HL-60/S4 treated with retinoic acid at 250 ng/mL for 4 days and 3 days (cell line): ENCODE results near the gene UGT1A9.
"Not testable (repeated sequence)": the region's sequence is repeated elsewhere in the genome, so short reads cannot be mapped to it uniquely, and the experiment has no call there.

Source experiments
- in situ Hi-C: fragments of 300-500 bp; cut with MboI; formaldehyde crosslinking; loops from 2 replicates; pipeline ENCODE4 v1.7.0; 2022; ENCODE audit warnings: low sequenced_read_pairs

UGT1A9 gene

DNA sequence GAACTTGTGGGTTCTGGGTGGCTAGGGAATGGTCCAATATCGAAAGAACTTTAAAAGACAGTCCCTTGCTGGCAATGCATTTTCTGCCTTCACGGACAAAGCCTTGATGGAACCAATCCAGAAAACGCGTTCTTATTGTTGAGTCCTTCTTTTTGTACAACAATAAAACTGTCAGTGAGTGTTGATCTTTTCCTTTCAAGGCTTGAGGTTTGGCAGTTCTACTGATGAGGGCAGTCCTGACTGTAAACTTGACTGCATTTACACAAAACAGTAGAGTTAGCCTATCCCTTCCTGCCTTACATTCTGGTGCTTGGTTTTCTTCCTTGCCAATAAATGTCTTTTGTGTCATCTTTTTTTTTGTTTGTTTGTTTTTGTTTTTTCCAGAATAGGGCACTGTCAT, 7.5 kb downstream of the UGT1A9 start:
- in situ Hi-C loops: no loop called here

DNA sequence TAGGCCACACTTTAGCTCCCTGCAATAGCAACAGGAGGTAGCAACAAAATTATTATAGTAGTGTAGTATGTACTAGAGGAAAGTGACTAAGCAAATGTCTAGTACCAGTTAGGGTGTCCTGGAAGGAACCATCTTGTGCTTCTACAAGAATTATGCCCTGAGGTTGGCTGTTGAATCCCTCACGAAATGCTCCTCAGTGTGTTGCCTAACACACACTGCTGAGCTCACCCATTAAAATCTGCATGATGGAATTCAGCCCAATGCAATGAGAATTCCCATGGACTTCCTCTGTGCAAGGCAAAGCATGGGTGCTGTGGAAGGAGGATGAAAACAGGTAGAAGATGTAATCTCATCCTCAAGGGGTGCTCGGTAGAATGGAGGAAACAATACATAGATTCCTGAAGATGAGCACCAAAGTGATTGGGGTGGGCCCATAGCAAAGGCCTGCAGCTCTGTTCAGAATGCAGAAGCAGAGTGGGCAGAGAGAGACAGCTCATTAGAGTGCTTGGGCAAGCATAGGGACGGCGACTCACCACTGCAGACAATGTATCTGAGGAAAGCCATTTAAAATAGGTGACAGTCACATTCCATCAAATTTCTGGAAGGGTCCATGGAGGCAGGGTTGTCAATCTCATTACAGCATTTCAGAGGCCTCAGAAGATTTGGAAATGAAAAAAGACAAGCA, 8.8 kb downstream of the UGT1A9 start:
- in situ Hi-C loops: no loop called here

DNA sequence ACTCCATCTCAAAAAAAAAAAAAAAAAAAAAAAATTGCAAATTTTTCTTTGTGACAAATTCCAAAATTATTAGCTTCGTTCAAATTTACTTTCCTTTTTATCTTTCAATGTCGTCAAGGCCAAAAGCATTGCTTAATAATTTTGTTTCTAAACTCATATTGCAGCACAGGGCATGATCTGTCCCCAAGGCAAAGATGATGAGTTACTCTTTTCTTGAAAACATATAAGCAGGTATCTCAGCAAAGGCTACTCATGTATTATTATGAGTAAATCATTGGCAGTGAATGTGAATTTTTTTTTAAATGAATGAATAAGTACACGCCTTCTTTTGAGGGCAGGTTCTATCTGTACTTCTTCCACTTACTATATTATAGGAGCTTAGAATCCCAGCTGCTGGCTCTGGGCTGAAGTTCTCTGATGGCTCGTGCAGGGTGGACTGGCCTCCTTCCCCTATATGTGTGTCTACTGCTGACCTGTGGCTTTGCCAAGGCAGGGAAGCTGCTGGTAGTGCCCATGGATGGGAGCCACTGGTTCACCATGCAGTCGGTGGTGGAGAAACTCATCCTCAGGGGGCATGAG, 9.9 kb downstream of the UGT1A9 start, which contains the start of gene UGT1A7:
UGT1A7 (plus strand) TSS at position 381 of the 579 bp plus-strand sequence; CDS start at position 418, 37 bp downstream.
- in situ Hi-C loops: no loop called here

DNA sequence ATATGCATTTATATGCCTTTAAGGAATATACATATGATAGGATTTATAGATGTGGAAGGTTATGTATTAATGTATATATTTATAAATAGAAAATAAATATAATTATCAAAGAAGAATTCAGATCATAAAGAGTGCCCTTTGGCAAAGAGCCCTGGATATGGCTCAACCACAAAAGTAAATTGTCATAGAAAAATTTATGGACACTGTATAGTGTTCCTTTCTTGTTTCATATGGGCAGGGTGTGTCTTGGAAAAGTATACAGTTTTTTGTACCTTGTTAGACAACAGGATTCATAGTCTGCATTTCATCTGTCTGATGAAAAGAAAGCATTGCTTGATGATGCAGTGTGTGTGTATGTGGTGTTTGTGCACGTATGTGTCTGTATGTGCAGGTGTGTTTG, 12.9 kb downstream of the UGT1A9 start:
- in situ Hi-C loops: no loop called here

DNA sequence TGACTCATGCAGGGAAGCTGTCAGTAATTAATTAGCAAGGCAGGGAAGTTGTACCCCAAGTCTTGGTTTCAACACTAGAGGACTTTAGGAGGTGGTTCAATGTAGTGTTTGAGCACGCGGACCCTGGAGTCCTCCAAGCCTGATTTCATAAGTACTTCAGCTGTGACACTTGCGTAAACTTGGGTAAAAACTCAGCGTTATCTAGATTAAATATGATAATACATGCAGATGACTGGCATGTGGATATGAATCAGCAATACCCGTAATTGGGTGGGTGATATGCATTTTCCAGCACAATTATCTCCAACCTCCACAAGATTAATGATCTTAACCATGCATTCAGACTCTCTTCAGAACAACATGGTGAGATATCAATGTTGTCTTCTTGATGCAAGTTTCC, 15.2 kb downstream of the UGT1A9 start:
- in situ Hi-C loops: no loop called here

DNA sequence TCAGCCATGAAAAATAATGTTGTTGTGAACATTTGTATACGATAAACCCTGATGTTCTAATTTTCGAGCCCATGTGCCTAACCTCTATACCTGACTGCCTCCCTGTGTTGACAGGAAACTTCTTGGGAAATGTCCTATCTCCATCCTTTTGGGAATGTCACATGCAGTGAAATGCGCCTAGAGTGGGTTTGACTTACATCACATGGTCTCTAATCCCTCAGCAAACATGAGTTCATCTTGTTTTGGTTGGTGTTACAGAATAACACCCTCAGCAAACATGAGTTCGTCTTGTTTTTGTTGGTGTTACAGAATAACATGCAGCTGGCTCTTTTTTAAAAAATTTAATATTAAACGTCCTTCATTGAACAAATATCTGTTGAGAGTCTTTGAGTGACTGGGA, 16.6 kb downstream of the UGT1A9 start:
- in situ Hi-C loops: no loop called here

DNA sequence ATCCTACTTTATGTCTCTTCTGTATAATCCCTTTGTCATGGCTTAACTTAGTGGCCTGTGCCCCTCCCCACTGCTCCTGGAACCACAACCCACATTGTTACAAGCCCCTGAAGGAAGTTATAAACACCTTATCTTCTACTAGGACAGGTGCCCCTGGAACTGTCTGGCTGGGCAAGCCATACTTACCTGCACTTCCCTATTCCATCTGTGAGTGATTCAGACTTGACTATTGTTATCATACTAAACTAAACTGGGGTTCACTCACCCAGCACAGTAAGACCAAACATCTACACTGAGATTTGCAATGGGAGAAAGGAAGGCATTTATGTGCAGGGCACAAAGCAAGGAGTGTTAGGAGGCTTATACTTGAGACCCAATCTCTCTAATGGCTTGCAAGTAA, 17.3 kb downstream of the UGT1A9 start:
- in situ Hi-C loops: no loop called here

DNA sequence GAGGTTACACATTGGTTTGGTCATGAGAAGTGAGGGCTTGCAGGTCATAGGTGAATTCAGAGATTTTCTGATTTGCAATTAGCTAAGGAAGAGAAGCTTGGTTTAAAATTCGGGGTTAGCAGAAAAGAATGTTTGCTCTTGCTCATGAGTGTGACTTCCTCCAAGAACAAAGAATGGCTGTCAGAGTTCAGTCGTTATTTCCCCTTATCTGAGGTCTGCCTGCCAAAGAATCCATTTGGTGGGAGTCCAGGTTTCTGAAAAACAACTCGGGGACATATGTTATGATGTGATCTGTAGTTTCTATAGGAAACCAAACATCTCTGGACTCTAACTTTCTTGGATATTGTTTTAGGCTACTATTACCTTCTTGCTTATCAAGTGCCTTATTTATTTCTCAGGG, 17.8 kb downstream of the UGT1A9 start:
- in situ Hi-C loops: no loop called here

DNA sequence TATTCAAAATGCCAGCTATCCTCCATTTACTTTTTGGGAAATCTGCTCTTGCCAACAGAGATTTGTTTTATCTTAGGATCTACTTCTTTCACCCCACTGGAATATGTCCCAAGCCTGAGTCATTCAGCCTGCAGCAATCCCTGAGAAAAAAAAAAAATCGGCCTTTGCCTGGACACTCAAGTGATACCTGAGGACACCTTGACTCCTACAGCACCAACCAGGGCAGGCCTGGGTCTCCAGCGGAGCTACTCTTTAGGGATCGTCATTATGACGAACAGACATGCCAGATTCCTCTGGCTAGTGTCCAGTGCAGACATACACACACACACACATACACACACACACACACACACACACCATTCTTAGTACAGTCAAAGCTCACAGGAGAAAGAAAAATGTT, 18.7 kb downstream of the UGT1A9 start:
- in situ Hi-C loops: no loop called here

DNA sequence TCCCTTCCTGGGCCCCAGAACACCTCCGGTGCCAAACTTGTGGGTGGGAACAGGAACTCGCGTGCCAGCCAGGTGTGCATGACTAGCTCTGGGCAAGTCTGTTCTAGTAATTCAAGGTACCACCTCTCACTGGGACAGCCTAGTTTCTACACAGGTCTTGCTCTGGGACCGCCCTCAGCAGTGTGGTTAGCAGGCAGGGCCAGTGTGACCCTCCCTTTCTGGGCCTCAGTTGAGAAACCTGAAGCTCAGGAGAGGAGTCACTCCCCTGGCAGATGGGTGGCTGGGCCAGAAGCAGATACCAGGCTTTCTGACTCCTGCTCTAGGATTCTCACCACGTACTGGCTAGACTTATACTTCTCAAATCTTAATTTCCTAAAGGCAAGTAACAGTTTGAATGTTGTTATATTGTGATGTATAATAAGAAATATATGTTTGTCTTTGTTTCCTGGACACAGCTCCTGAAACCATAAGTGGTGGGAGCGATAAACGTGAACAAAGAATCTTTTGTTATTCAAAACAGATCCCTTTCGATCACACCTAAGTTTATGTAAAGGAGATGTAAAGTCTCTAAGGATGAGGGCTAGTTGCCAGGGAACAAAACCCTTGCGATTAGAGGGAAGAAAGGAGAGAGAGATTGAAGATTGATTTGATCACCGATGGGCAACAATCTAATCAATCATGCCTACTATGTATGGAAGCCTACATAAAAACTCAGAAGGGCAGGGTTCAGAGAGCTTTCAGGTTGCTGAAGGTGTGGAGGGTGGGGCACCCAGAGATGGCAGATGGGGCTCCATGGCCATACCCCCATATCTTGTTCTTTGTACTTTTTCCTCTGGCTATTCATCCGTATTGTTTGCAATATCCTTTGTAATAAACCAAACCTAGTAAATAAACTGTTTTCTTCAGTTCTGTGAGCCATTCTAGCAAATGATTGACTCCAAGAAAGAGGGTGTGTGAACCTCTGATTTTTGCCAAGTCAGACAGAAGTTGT, 20.0 kb downstream of the UGT1A9 start:
- in situ Hi-C loops: no loop called here

DNA sequence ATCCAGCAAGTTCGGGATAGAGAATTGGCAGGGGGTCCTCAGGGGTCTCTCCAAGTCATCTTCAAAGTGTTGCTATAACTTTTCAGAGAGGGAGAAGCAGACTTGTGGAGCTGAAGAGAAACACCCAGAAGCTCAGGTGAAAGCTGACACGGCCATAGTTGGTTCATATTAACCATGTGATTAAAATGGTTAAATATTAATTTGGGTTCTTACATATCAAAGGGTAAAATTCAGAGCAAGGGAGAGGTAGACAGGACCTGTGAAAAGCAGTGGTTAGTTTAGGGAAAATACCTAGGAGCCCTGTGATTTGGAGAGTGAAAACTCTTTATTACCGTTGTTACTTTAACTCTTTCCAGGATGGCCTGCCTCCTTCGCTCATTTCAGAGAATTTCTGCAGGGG, 20.9 kb downstream of the UGT1A9 start, which contains the start of gene UGT1A6:
UGT1A6 (plus strand) TSS at position 243 of the 400 bp plus-strand sequence; CDS start at position 358, 115 bp downstream.
- in situ Hi-C loops: no loop called here

DNA sequence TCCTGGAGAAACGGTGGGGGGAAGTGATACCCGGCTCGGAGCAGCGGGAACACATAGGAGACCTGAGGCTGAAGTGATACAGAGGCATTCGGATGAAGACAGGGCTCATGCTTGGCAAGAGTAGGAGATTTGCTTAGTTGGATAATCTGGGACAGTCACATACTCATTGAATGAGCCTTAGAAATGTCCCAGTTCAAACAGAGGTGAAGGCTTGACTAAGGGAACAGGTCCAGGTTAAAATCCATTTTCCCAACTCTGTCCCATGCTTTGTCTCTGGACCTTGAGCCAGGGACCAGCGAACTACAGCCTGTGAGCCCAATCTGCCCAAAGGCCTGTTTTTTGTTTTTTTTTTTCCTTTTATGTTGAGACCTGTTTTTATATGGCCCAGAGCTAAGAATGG, 22.3 kb downstream of the UGT1A9 start:
- in situ Hi-C loops: no loop called here

DNA sequence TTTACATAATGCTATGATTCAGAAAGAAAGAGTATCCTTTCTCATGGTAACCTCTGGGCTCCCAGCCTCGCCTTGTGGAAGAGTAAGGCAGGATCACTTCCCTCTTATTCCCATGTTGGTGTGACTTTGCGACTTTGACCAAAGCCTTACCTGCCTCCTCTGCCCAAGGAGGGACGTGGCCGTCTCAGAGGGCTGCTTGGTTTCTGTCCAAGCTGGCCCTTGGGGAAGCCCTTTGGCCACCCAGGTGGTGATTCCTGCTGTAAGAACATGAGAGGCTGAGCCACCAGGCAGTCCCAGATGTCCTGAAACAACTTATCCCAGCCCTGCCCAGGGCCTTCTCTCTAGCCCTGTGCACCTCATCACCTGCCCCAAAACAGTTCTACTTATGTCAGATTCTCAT, 27.0 kb downstream of the UGT1A9 start:
- in situ Hi-C loops: no loop called here

DNA sequence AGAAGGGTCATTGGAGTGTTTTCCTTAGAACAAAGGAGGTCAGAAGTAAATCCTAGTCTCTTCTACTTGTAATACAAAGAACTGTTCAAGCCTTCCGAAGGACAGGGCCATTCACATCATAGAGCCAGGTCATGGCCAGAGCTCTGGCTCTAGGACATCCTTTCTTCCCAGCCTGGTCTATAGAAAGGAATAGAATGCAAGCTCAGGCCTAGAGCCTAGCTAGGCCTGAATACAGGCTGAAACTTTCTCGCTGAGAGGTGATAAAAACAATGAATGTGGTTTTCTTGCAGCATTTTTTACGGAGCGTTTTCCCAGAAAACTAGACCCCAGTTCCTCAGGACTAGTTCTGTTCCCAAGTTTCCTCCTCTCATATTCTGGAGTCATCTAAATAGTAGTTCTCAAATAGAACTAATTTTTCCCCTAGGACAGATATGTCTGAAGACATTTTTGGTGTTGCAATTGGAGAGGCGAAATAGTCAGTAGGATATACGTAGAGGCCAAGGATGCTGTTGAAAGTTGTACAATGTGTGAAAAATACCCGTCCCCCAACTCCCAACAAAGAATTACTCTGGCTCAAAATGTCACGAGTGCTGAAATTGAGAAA, 27.8 kb downstream of the UGT1A9 start:
- in situ Hi-C loops: no loop called here

DNA sequence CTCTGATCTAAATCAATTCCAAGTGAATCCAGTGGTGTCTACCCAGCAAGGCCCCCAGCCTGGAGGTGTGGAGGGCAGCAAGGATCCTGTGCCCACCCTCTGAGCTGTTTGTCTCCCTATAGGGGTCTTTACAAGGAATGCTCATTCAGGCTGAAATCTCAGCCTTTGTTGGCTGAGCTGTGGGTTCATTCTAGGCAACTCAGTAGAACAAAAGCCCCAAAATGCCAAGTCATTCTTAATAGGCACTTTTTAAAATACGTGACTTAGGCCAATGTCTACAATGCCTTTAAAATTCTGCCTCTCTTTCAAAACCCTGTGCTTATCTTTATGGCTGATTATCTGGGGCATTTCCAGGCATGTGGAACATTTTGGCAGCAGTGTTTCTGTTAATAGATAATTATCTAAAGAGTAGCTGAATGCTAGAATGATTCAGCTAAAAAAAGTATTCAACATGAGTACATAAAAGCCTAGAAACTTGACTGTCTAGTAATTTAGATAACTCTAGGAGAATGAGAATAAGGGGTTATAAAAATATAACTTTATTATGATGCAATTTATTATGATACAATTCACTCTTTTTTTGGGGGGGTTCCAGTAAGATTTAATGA, 28.4 kb downstream of the UGT1A9 start:
- in situ Hi-C loops: no loop called here

DNA sequence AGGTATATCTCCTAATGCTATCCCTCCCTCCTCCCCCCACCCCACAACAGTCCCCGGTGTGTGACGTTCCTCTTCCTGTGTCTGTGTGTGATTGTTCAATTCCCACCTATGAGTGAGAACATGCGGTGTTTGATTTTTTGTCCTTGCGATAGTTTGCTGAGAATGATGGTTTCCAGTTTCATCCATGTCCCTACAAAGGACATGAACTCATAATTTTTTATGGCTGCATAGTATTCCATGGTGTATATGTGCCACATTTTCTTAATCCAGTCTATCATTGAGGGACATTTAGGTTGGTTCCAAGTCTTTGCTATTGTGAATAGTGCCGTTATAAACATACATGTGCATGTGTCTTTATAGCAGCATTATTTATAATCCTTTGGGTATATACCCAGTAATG, 29.1 kb downstream of the UGT1A9 start:
- in situ Hi-C loops: not testable (repeated sequence)

DNA sequence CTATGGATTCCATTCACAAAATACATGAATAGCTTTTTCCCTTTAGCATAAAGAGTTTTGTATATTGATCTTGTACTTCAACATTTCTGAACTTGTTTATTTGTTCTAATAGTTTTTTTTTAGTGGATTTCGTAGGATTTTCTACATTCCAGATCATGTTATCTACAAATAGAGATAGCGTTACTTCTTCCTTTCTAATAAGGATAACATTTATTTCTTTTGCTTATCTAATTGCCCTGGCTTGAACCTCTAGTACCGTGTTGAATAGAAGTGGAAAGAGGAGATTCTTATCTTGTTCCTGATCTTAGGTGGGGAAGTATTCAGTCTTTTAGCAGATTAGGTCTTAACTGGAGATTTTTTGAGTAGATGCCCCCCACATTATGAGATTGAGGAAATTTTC, 30.5 kb downstream of the UGT1A9 start:
- in situ Hi-C loops: no loop called here

DNA sequence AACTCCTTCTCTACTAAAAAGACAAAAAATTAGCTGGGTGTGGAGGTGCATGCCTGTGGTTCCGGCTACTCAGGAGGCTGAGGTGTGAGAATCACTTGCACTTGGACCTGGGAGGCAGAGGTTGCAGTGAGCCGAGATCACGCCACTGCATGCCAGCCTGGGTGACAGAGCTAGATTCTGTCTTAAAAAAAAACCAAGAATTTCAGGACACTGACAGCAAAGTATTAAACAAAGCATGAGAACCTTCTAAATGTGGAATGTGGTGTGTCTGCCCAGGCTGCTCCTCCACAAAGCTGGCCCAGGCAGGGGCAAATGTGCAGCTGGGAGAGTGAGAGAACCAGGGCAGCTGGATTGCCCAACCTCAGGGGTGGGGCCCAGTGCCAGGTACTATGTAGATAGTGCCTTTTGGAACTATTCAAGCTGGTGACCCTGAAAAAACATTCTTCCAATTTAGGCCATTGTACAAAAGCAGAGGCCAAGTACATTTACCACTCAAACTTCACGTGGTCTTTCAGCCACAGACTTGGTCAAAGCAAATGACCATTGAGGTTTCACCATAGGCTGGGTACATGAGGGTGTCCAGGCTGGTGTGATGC, 34.3 kb downstream of the UGT1A9 start:
- in situ Hi-C loops: no loop called here

DNA sequence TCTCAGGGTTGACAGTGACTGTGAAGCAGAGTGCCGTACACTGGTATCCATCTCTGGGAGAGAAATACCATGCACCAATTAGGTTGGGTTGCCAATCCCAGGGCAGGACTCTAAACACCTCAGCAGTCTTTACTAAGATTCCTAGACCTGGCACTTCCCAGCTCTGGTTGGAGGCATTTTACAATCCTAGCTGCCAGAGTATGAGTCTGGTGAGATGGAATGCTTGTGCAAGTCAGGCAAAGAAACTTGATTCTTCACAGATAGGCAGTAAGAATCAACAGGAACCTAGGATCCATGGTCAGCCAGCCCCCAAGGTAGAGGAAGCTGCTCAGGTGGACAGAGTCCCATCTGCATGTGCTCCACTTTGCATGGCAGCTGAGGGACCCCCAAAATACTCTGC, 35.0 kb downstream of the UGT1A9 start:
- in situ Hi-C loops: no loop called here

DNA sequence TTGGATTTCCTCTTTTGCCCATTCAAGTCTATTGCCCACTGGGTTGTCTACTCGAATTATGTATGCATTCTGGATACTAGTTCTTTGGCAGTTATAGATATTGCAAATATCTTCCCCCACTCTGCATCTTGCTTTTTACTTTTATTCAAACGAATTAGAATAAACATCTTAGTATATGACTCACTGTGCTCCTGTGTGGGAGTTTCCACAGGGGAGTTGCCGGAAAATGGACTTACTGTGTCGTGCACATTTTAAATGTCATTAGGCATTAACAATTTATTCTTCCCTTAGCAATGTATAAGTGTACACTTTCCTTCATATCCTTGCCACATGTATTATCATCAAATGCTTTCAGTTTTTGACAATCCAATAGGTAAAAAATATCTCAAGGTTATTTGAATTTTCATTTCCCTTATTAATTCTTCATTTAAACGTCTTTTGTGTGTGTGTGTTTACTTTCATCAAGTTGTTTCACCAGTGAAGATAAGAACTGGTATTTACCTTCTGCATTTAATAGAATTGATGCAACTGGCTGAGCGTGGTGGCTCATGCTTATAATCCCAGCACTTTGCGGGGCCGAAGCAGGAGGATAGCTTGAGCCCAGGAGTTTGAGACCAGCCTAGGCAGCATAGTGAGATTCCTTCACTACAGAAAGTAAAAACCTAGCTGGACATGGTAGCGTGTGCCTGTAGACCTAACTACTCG, 36.4 kb downstream of the UGT1A9 start:
- in situ Hi-C loops: no loop called here
